HG03575 (cell line): ENCODE results near the gene PLD6.
"Not testable (repeated sequence)": the region's sequence is repeated elsewhere in the genome, so short reads cannot be mapped to it uniquely, and the experiment has no call there.

Experiments used
- ATAC-seq: cut with Tn5 transposase; IDR thresholded peaks from one replicate; pipeline ENCODE4 v1.9.1; 2021; ENCODE audit not compliant: unreplicated experiment, insufficient number of reproducible peaks, low FRiP score; ENCODE audit errors: extremely low read depth

The PLD6 gene

GRCh38 chr17:17165666-17166308 lies 40.3 kb downstream of the PLD6 start:
- no peak for ATAC-seq

GRCh38 chr17:17164676-17165075 lies 41.5 kb downstream of the PLD6 start:
- ATAC-seq: no peak

GRCh38 chr17:17164156-17164555 lies 42.0 kb downstream of the PLD6 start:
- no peak for ATAC-seq

- no peak for ATAC-seq
These were observed 44.4 kb downstream of the PLD6 start for GRCh38 chr17:17161759-17162158.

GRCh38 chr17:17161121-17161520 lies 45.0 kb downstream of the PLD6 start:
- ATAC-seq: no peak

GRCh38 chr17:17159571-17159970 lies 46.6 kb downstream of the PLD6 start:
- no peak for ATAC-seq

GRCh38 chr17:17158506-17158905 lies 47.6 kb downstream of the PLD6 start:
- ATAC-seq: not testable (repeated sequence)

- no peak for ATAC-seq
These were observed 49.1 kb downstream of the PLD6 start for GRCh38 chr17:17157041-17157440.

- no peak for ATAC-seq
These were observed 49.6 kb downstream of the PLD6 start for GRCh38 chr17:17156511-17156910.

GRCh38 chr17:17156107-17156506 lies 50.0 kb downstream of the PLD6 start:
- no peak for ATAC-seq

- no peak for ATAC-seq
These were observed 50.6 kb downstream of the PLD6 start for GRCh38 chr17:17155568-17155967.

GRCh38 chr17:17154981-17155380 lies 51.2 kb downstream of the PLD6 start:
- ATAC-seq: no peak

GRCh38 chr17:17154556-17154955 lies 51.6 kb downstream of the PLD6 start:
- no peak for ATAC-seq

GRCh38 chr17:17153709-17154108 lies 52.4 kb downstream of the PLD6 start:
- ATAC-seq: no peak

- ATAC-seq: no peak
These were observed 53.1 kb downstream of the PLD6 start for GRCh38 chr17:17153071-17153470.

GRCh38 chr17:17152385-17152784 lies 53.7 kb downstream of the PLD6 start:
- ATAC-seq: no peak

- ATAC-seq: no peak
These were observed 54.2 kb downstream of the PLD6 start for GRCh38 chr17:17151962-17152361.

- ATAC-seq: no peak
These were observed 54.6 kb downstream of the PLD6 start for GRCh38 chr17:17151541-17151940.

- no peak for ATAC-seq
These were observed 55.1 kb downstream of the PLD6 start for GRCh38 chr17:17151055-17151454.
